Fibroblast of lung (primary cell): ENCODE data around the gene IL18RAP. TPM values are rescaled to one million over a fixed set of nuclear protein-coding genes. Genes with fewer than 3 reads are reported as not detected.

Experiments used
- DNase-seq, 2 donors: peaks; one replicate each; pipeline versions ENCODE4 v3.0.0 to v3.0.0-alpha.2; 2010; ENCODE audit warnings: low read depth in 2 of 2
- H2AFZ ChIP-seq: 2 replicates; pipeline ENCODE4 v1.5.1; 2012; ENCODE audit warnings: low read length, control low read depth, inconsistent platforms
- H3K27ac ChIP-seq: 2 replicates; pipeline ENCODE4 v1.5.1; 2011; ENCODE audit warnings: low read length, control low read depth; ENCODE audit not compliant: insufficient read depth
- H3K27me3 ChIP-seq: 2 replicates; pipeline ENCODE4 v1.5.1; 2011; ENCODE audit warnings: mild to moderate bottlenecking, low read length; ENCODE audit not compliant: control insufficient read depth, insufficient read depth
- H3K36me3 ChIP-seq: 2 replicates; pipeline ENCODE4 v1.5.1; 2011; ENCODE audit warnings: low read length; ENCODE audit not compliant: control insufficient read depth, insufficient read depth
- H3K4me1 ChIP-seq: 2 replicates; pipeline ENCODE4 v1.5.1; 2011; ENCODE audit warnings: low read length; ENCODE audit not compliant: control insufficient read depth, insufficient read depth; ENCODE audit errors: extremely low read depth
- H3K4me2 ChIP-seq: 2 replicates; pipeline ENCODE4 v1.5.1; 2011; ENCODE audit warnings: low read length, control low read depth; ENCODE audit not compliant: insufficient read depth; ENCODE audit errors: extremely low read depth
- H3K4me3 ChIP-seq, 4 experiments: fragments of 200-600 bp in 1 of 4; sonication (generic) in 1 of 4; replicated peaks in 1 of 4; 2 replicates each; pipeline ENCODE4 v1.5.1; 2011 to 2016; ENCODE audit warnings: low read length in 4 of 4, low read depth in 3 of 4, mild to moderate bottlenecking in 3 of 4, control low read depth in 2 of 4, inconsistent platforms in 1 of 4, mixed read lengths in 1 of 4; ENCODE audit not compliant: insufficient read depth in 1 of 4; ENCODE audit errors: control extremely low read depth in 1 of 4
- H3K79me2 ChIP-seq: 2 replicates; pipeline ENCODE4 v1.5.1; 2012; ENCODE audit warnings: mild to moderate bottlenecking, low read length, inconsistent platforms; ENCODE audit not compliant: control insufficient read depth, insufficient read depth
- H3K9ac ChIP-seq: 2 replicates; pipeline ENCODE4 v1.5.1; 2011; ENCODE audit warnings: mild to moderate bottlenecking, low read length, control low read depth; ENCODE audit not compliant: insufficient read depth
- H3K9me3 ChIP-seq: 2 replicates; pipeline ENCODE4 v1.5.1; 2012; ENCODE audit warnings: low read depth, low read length; ENCODE audit not compliant: control insufficient read depth, insufficient read depth
- H4K20me1 ChIP-seq: 2 replicates; pipeline ENCODE4 v1.5.1; 2011; ENCODE audit warnings: low read length; ENCODE audit not compliant: control insufficient read depth, insufficient read depth; ENCODE audit errors: extremely low read depth
- EZH2 ChIP-seq: IDR thresholded peaks from 2 replicates; pipeline ENCODE4 v1.5.1; 2012; ENCODE audit warnings: low read length, control low read depth, mild to moderate bottlenecking; ENCODE audit errors: missing control alignments
- polyA plus RNA-seq, 2 donors: library from polyadenylated mRNA; depleted of rRNA in 1 of 2; stranded (reverse) in 1 of 2; unstranded in 1 of 2; fragments of >200 nt; gene quantifications; 2 replicates each; pipeline ENCODE4 v1.2.1, GENCODE V29; 2011 to 2012; ENCODE audit warnings: missing spikeins in 1 of 2
- total RNA-seq: library from RNA; depleted of rRNA; stranded (reverse); fragments of >200 nt; gene quantifications from 2 replicates; pipeline ENCODE4 v1.2.1, GENCODE V29; 2014
- TF ChIP-seq, protein P1 (sequence below), 2 donors: IDR thresholded peaks in 1 of 2; conservative IDR thresholded peaks in 1 of 2; 1 replicate in 1 of 2; 2 replicates in 1 of 2; pipeline ENCODE4 v1.5.1; 2011 to 2012; ENCODE audit warnings: low read length in 2 of 2, control low read depth in 1 of 2, inconsistent platforms in 1 of 2, low read depth in 1 of 2, mild to moderate bottlenecking in 1 of 2

The IL18RAP gene
- total and polyA plus RNA-seq, 2 donors (not counting 1 experiment from before 2014, with no cell fraction given) = not detected

GRCh38 chr2:102470168-102470567, 47.2 kb downstream of the IL18RAP start:
- TF ChIP-seq, protein P1, sequence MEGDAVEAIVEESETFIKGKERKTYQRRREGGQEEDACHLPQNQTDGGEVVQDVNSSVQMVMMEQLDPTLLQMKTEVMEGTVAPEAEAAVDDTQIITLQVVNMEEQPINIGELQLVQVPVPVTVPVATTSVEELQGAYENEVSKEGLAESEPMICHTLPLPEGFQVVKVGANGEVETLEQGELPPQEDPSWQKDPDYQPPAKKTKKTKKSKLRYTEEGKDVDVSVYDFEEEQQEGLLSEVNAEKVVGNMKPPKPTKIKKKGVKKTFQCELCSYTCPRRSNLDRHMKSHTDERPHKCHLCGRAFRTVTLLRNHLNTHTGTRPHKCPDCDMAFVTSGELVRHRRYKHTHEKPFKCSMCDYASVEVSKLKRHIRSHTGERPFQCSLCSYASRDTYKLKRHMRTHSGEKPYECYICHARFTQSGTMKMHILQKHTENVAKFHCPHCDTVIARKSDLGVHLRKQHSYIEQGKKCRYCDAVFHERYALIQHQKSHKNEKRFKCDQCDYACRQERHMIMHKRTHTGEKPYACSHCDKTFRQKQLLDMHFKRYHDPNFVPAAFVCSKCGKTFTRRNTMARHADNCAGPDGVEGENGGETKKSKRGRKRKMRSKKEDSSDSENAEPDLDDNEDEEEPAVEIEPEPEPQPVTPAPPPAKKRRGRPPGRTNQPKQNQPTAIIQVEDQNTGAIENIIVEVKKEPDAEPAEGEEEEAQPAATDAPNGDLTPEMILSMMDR (conservative IDR thresholded peaks at IDR 0.05 in 1 of 2, IDR thresholded peaks at IDR 0.05 in 1 of 2; ENCODE audit: low read depth in 1 of 2, low read length in 2 of 2) = no peak
- Histone ChIP-seq H3K4me1 (no peaks in the 10 kb centered on the region), H3K9ac (no peak overlapping the region), H3K27me3 (no peaks in the 10 kb centered on the region), H3K79me2 (no peaks in the 10 kb centered on the region), H2AFZ (no peak overlapping the region), H3K4me3 (no peak overlapping the region), H3K9me3 (no peaks in the 10 kb centered on the region), H3K4me2 (no peak overlapping the region), H4K20me1 (no peaks in the 10 kb centered on the region), H3K36me3 (no peaks in the 10 kb centered on the region), H3K27ac (no peak overlapping the region)
- no peak for DNase-seq

DNA sequence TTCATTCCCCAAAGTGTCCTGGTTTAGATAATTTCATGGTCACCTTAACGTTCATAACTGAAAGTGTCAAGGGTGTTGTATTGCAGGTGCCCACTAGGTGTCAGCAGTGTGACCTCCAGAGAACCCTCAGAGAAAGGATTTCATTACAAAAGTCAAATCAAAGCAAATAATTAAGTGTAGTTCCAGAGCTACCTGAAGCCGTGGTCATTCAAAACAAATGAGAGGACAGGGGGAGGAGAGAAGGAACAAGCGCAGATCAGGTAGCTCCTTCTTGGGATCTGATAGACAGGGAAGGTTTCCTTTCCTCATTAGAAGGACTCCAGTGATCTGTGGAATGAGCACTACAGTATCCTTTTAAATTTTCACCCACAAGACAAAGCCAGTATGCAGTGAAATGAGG, 50.1 kb downstream of the IL18RAP start, which contains the start of gene SLC9A4:
SLC9A4 (plus strand) TSS at position 207 of the 400 bp plus-strand sequence. CDS start 534 bp downstream, outside the sequence.
- Histone ChIP-seq H3K27me3 (peaks cover 2% of the 10 kb centered on the region), H3K4me3 (no peak within 1 kb of the TSS), H2AFZ (no peak within 1 kb of the TSS), H3K36me3 (no peaks in the 10 kb centered on the region), H3K79me2 (no peaks in the 10 kb centered on the region), H3K4me1 (no peaks in the 10 kb centered on the region), H4K20me1 (no peaks in the 10 kb centered on the region), H3K27ac (no peak within 1 kb of the TSS), H3K4me2 (no peak within 1 kb of the TSS), H3K9me3 (no peaks in the 10 kb centered on the region), H3K9ac (no peak within 1 kb of the TSS)
- DNase-seq = peak; percentile 17 to 54
- no peak for TF ChIP-seq EZH2
- TF ChIP-seq, protein P1 (conservative IDR thresholded peaks at IDR 0.05 in 1 of 2, IDR thresholded peaks at IDR 0.05 in 1 of 2; ENCODE audit: low read depth in 1 of 2, low read length in 2 of 2) = peak; percentile 91 to 95

DNA sequence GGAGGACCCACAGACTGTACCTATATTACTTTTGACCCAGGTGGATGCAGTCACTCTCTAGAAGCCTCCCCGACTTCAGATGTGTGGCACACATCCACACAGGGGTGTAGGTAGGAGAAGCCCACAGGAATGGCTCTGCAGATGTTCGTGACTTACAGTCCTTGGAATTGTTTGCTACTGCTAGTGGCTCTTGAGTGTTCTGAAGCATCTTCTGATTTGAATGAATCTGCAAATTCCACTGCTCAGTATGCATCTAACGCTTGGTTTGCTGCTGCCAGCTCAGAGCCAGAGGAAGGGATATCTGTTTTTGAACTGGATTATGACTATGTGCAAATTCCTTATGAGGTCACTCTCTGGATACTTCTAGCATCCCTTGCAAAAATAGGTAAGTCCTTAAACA, 50.7 kb downstream of the IL18RAP start:
- Histone ChIP-seq H3K4me1 (no peaks in the 10 kb centered on the region), H3K27ac (no peak overlapping the region), H2AFZ (no peak overlapping the region), H3K79me2 (no peaks in the 10 kb centered on the region), H3K9me3 (no peaks in the 10 kb centered on the region), H3K27me3 (peaks cover 2% of the 10 kb centered on the region), H3K9ac (no peak overlapping the region), H4K20me1 (no peaks in the 10 kb centered on the region), H3K36me3 (no peaks in the 10 kb centered on the region), H3K4me2 (no peak overlapping the region), H3K4me3 (no peak overlapping the region)
- DNase-seq = no peak
- TF ChIP-seq, protein P1 (conservative IDR thresholded peaks at IDR 0.05 in 1 of 2, IDR thresholded peaks at IDR 0.05 in 1 of 2; ENCODE audit: low read depth in 1 of 2, low read length in 2 of 2) = no peak
- no peak for TF ChIP-seq EZH2
